Measurements from ENCODE around the gene LMF2. TPM values are rescaled to one million over a fixed set of nuclear protein-coding genes. Genes with fewer than 3 reads are reported as not detected.

LMF2 gene
- total RNA-seq, 3 donors from 2014 or later: 57.8 to 66.4 (median 60.7) TPM

GRCh38 chr22:50529416-50529896 lies 22.0 kb upstream of the LMF2 start:
- TF ChIP-seq CTCF (IDR thresholded peaks at IDR 0.05): no peak
- intact Hi-C loops (cut with DNase I, micrococcal nuclease): loop anchor here in 1 of 2 donors (5.0 kb wide), 1 partner anchor 93 kb away; no protein-coding TSS in a partner anchor
- Histone ChIP-seq H3K4me3 (peak overlapping the region; percentile 36), H3K4me1 (ENCODE audit: low read depth) (peaks cover 37% of the 10 kb centered on the region), H3K36me3 (ENCODE audit: low read depth) (no peaks in the 10 kb centered on the region), H3K9me3 (no peaks in the 10 kb centered on the region)
- no peak for DNase-seq
- ATAC-seq: no peak

- no peak for ATAC-seq
- H3K36me3 ChIP-seq (ENCODE audit: low read depth): no peaks in the 10 kb centered on the region
- peaks cover 43% of the 10 kb centered on the region for H3K4me1 ChIP-seq (ENCODE audit: low read depth)
- TF ChIP-seq CTCF (IDR thresholded peaks at IDR 0.05): no peak
- no peaks in the 10 kb centered on the region for H3K9me3 ChIP-seq
- intact Hi-C loops (cut with DNase I, micrococcal nuclease): loop anchor here in 1 of 2 donors (5.0 kb wide), 1 partner anchor 93 kb away; no protein-coding TSS in a partner anchor
- H3K4me3 ChIP-seq: no peak overlapping the region
- DNase-seq: peak in 1 of 3 donors; percentile 57
These were observed 21.3 kb upstream of the LMF2 start for GRCh38 chr22:50528682-50529415.

- DNase-seq (peak in 2 of 3 donors; percentile 35 to 56), ATAC-seq (no peak)
- H3K4me1 ChIP-seq (ENCODE audit: low read depth): peaks cover 48% of the 10 kb centered on the region
- TF ChIP-seq CTCF (IDR thresholded peaks at IDR 0.05): no peak
- H3K4me3 ChIP-seq: no peak overlapping the region
- no peaks in the 10 kb centered on the region for H3K9me3 ChIP-seq
- intact Hi-C loops (cut with DNase I, micrococcal nuclease): loop anchor here in 1 of 2 donors (5.0 kb wide), 1 partner anchor 94 kb away; no protein-coding TSS in a partner anchor
- peaks cover 4% of the 10 kb centered on the region for H3K36me3 ChIP-seq (ENCODE audit: low read depth)
These were observed 20.6 kb upstream of the LMF2 start for GRCh38 chr22:50527921-50528681.

- no peak for TF ChIP-seq CTCF (IDR thresholded peaks at IDR 0.05)
- Histone ChIP-seq H3K9me3 (no peaks in the 10 kb centered on the region), H3K4me1 (ENCODE audit: low read depth) (peaks cover 49% of the 10 kb centered on the region), H3K36me3 (ENCODE audit: low read depth) (peaks cover 7% of the 10 kb centered on the region), H3K4me3 (no peak overlapping the region)
- peak; percentile 69 to 82 (median 73) for DNase-seq
- intact Hi-C loops (cut with DNase I, micrococcal nuclease): loop anchor here in 1 of 2 donors (5.0 kb wide), 1 partner anchor 95 kb away; no protein-coding TSS in a partner anchor
- ATAC-seq: no peak
These were observed 19.6 kb upstream of the LMF2 start for GRCh38 chr22:50526834-50527801.
